Endothelial cell of umbilical vein (primary cell): ENCODE measurements around the gene C17orf107.

ENCODE experiments used
- EZH2 ChIP-seq: IDR thresholded peaks from 2 replicates; pipeline ENCODE4 v1.6.1; 2012; ENCODE audit warnings: borderline replicate concordance, low read depth, mild to moderate bottlenecking, moderate library complexity, low read length, inconsistent platforms; ENCODE audit not compliant: severe bottlenecking
- POLR2A ChIP-seq: IDR thresholded peaks from 2 replicates; pipeline ENCODE4 v1.6.1; 2012; ENCODE audit warnings: low read depth, mild to moderate bottlenecking, control low read depth, low read length
- TF ChIP-seq, protein P1 (sequence below): IDR thresholded peaks from 2 replicates; pipeline ENCODE4 v1.6.1; 2011; ENCODE audit not compliant: insufficient read depth, insufficient read length

DNA sequence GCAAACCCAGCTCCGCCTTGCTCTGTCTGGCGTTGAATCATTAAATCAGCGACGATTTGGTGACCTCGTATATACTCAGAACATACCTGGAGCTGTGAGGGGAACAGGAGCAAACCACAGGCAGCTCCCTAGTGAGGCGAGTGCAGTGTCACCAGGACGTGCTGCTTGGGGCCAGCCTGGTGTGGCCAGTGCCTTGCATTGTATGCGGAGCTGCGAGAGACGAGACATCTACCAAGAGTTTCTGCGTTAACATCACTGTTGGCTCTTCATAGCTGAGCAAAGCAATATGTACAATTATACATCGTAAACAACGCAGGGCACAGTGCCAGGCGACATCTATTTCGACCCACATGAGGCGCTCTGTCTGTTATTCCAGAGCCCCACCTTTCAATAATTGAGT, 38.3 kb upstream of the C17orf107 start:
- TF ChIP-seq POLR2A = no peak
- no peak for TF ChIP-seq EZH2
- TF ChIP-seq, protein P1, sequence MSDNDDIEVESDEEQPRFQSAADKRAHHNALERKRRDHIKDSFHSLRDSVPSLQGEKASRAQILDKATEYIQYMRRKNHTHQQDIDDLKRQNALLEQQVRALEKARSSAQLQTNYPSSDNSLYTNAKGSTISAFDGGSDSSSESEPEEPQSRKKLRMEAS = no peak
